HepG2 (cell line): ENCODE data around the gene SIRT7. TPM values are rescaled to one million over a fixed set of nuclear protein-coding genes. Genes with fewer than 3 reads are reported as not detected.
A peak's percentile ranks its signal among the peaks of the same experiment; 100 is the strongest.

Experiments
- ARID2 ChIP-seq: sonication (generic); formaldehyde crosslinking; IDR thresholded peaks from 2 replicates; pipeline ENCODE4 v1.8.1; 2022; ENCODE audit warnings: mild to moderate bottlenecking, missing genetic modification reagents, borderline replicate concordance
- DDIT3 ChIP-seq: sonication (generic); formaldehyde crosslinking; IDR thresholded peaks from 2 replicates; pipeline ENCODE4 v1.4.0; 2020; ENCODE audit warnings: mild to moderate bottlenecking, missing genetic modification reagents
- FOXK1 ChIP-seq: sonication (generic); formaldehyde crosslinking; IDR thresholded peaks from 2 replicates; pipeline ENCODE4 v1.4.0; 2020; ENCODE audit warnings: low read depth, missing genetic modification reagents, borderline replicate concordance
- FUBP1 ChIP-seq: sonication (generic); formaldehyde crosslinking; IDR thresholded peaks from 2 replicates; pipeline ENCODE4 v1.5.1; 2020; ENCODE audit warnings: missing genetic modification reagents, mild to moderate bottlenecking, borderline replicate concordance
- HMG20B ChIP-seq: conservative IDR thresholded peaks from 2 replicates; pipeline ENCODE4 v1.6.1; 2016; ENCODE audit warnings: missing genetic modification reagents, missing compliant biosample characterization
- HNF4G ChIP-seq, 2 experiments: sonication (generic) in 1 of 2; formaldehyde crosslinking in 1 of 2; IDR thresholded peaks; 2 replicates each; pipeline versions ENCODE4 v1.4.0 to v1.6.1; 2011 to 2020; ENCODE audit warnings: borderline replicate concordance in 2 of 2, low read depth in 2 of 2, mild to moderate bottlenecking in 2 of 2, low read length in 1 of 2, missing genetic modification reagents in 1 of 2, moderate library complexity in 1 of 2
- MATR3 ChIP-seq: sonication (generic); formaldehyde crosslinking; IDR thresholded peaks from 2 replicates; pipeline ENCODE4 v1.4.0; 2020; ENCODE audit warnings: missing genetic modification reagents
- NCOR1 ChIP-seq: fragments of 200-600 bp; sonication (generic); IDR thresholded peaks from 2 replicates; pipeline ENCODE4 v1.7.0; 2017; ENCODE audit warnings: antibody characterized with exemption, low read length, borderline replicate concordance
- NR1H2 ChIP-seq: sonication (generic); formaldehyde crosslinking; IDR thresholded peaks from 2 replicates; pipeline ENCODE4 v1.8.1; 2022; ENCODE audit warnings: low read depth, missing genetic modification reagents, borderline replicate concordance
- RFX5 ChIP-seq: IDR thresholded peaks from 2 replicates; pipeline ENCODE4 v1.6.1; 2011; ENCODE audit warnings: low read depth, low read length, improper control_type of control experiment
- SIN3B ChIP-seq: fragments of 150-350 bp; IDR thresholded peaks from 2 replicates; pipeline ENCODE4 v1.6.1; 2014; ENCODE audit warnings: low read length
- SNAPC2 ChIP-seq: sonication (generic); formaldehyde crosslinking; IDR thresholded peaks from 2 replicates; pipeline ENCODE4 v1.8.1; 2022; ENCODE audit warnings: mild to moderate bottlenecking, missing genetic modification reagents
- SSRP1 ChIP-seq: IDR thresholded peaks from 2 replicates; pipeline ENCODE4 v1.6.1; 2016; ENCODE audit warnings: control low read depth
- TEF ChIP-seq: sonication (generic); formaldehyde crosslinking; IDR thresholded peaks from 2 replicates; pipeline ENCODE4 v1.5.0; 2020; ENCODE audit warnings: missing genetic modification reagents
- ZEB1 ChIP-seq: IDR thresholded peaks from 2 replicates; pipeline ENCODE4 v1.6.1; 2012; ENCODE audit warnings: mild to moderate bottlenecking, low read depth, inconsistent platforms; ENCODE audit not compliant: insufficient replicate concordance
- ZNF414 ChIP-seq: sonication (generic); formaldehyde crosslinking; IDR thresholded peaks from 2 replicates; pipeline ENCODE4 v1.5.0; 2020; ENCODE audit warnings: missing genetic modification reagents
- ZNF446 ChIP-seq: sonication (generic); formaldehyde crosslinking; IDR thresholded peaks from 2 replicates; pipeline ENCODE4 v1.5.0; 2020; ENCODE audit warnings: mild to moderate bottlenecking, missing genetic modification reagents
- ZNF563 ChIP-seq: sonication (generic); formaldehyde crosslinking; IDR thresholded peaks from 2 replicates; pipeline ENCODE4 v1.8.0; 2022; ENCODE audit warnings: mild to moderate bottlenecking, moderate library complexity, missing genetic modification reagents
- ZNF607 ChIP-seq: sonication (generic); formaldehyde crosslinking; IDR thresholded peaks from 2 replicates; pipeline ENCODE4 v1.5.1; 2020; ENCODE audit warnings: missing genetic modification reagents, mild to moderate bottlenecking, borderline replicate concordance
- ZNF619 ChIP-seq: sonication (generic); formaldehyde crosslinking; IDR thresholded peaks from 2 replicates; pipeline ENCODE4 v1.4.0; 2020; ENCODE audit warnings: mild to moderate bottlenecking, missing genetic modification reagents
- ZNF761 ChIP-seq: sonication (generic); formaldehyde crosslinking; conservative IDR thresholded peaks from 2 replicates; pipeline ENCODE4 v1.4.0; 2020; ENCODE audit warnings: mild to moderate bottlenecking, missing genetic modification reagents
- polyA plus RNA-seq, 8 experiments: library from polyadenylated mRNA; depleted of rRNA in 3 of 8; stranded (reverse) in 7 of 8; unstranded in 1 of 8; fragments of >200 nt; fragmentation: Illumina TruSeq in 4 of 8; extraction: Trizol in 4 of 8; gene quantifications; 2 replicates each; pipeline versions ENCODE4 v1.2.1 to v1.2.3, GENCODE V29; 2011 to 2016; ENCODE audit warnings: low read depth in 4 of 8, missing spikeins in 1 of 8, mixed read lengths in 1 of 8; ENCODE audit not compliant: insufficient read depth in 1 of 8
- total RNA-seq, 5 experiments: library from RNA; depleted of rRNA; stranded (reverse); fragments of >200 nt; fragmentation: Illumina TruSeq; extraction: Trizol; gene quantifications; 2 replicates each; pipeline ENCODE4 v1.2.3, GENCODE V29; 2016; ENCODE audit warnings: low read depth in 1 of 5
- TF ChIP-seq, protein P1 (sequence below): sonication (generic); formaldehyde crosslinking; IDR thresholded peaks from 2 replicates; pipeline ENCODE4 v1.4.0; 2020; ENCODE audit warnings: missing genetic modification reagents, low read depth, mild to moderate bottlenecking, borderline replicate concordance
- TF ChIP-seq, protein P2 (sequence below): sonication (generic); formaldehyde crosslinking; IDR thresholded peaks from 2 replicates; pipeline ENCODE4 v1.4.0; 2020; ENCODE audit warnings: missing genetic modification reagents, borderline replicate concordance

SIRT7 gene
- total and polyA plus RNA-seq, 2 of the 13 experiments (the other 11 are each of a cell fraction or from before 2014, with no cell fraction given): 8.3 to 24.8 TPM

- TF ChIP-seq ZNF761 (0 out of 2 replicates have a peak, but pooled peaks have one; percentile 14), ARID2 (CRISPR knock-in tag) (no peak), RFX5 (no peak), HMG20B (no peak), NCOR1 (no peak), ZEB1 (no peak), ZNF563 (CRISPR knock-in tag) (peak; percentile 56; the same call in 1 of the 2 replicates), TEF (CRISPR knock-in tag) (no peak), SSRP1 (no peak), HNF4G (IDR thresholded peaks at IDR 0.05; ENCODE audit: borderline replicate concordance, low read depth, low read length) (no peak), HNF4G (CRISPR knock-in tag; IDR thresholded peaks at IDR 0.05; ENCODE audit: borderline replicate concordance, low read depth) (no peak), MATR3 (no peak), ZNF414 (no peak), ZNF619 (no peak), ZNF607 (no peak; the same call in 1 of the 2 replicates), SIN3B (0 out of 2 replicates have a peak, but pooled peaks have one; percentile 20), FOXK1 (CRISPR knock-in tag) (no peak), NR1H2 (CRISPR knock-in tag) (no peak), DDIT3 (CRISPR knock-in tag) (no peak), ZNF446 (CRISPR knock-in tag) (peak; percentile 47; the same call in 1 of the 2 replicates), FUBP1 (CRISPR knock-in tag) (no peak), SNAPC2 (CRISPR knock-in tag) (no peak)
- TF ChIP-seq, protein P1, sequence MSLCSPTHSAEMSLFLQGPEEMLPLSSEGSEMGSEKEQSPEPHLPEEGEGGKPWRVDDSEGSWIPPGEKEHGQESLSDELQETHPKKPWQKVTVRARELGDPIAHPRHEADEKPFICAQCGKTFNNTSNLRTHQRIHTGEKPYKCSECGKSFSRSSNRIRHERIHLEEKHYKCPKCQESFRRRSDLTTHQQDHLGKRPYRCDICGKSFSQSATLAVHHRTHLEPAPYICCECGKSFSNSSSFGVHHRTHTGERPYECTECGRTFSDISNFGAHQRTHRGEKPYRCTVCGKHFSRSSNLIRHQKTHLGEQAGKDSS (CRISPR knock-in tag): peak; percentile 63; the same call in 1 of the 2 replicates
- TF ChIP-seq, protein P2, sequence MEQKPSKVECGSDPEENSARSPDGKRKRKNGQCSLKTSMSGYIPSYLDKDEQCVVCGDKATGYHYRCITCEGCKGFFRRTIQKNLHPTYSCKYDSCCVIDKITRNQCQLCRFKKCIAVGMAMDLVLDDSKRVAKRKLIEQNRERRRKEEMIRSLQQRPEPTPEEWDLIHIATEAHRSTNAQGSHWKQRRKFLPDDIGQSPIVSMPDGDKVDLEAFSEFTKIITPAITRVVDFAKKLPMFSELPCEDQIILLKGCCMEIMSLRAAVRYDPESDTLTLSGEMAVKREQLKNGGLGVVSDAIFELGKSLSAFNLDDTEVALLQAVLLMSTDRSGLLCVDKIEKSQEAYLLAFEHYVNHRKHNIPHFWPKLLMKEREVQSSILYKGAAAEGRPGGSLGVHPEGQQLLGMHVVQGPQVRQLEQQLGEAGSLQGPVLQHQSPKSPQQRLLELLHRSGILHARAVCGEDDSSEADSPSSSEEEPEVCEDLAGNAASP: peak; percentile 40; the same call in 1 of the 2 replicates
Measured at GRCh38 chr17:81917565-81918332, at the start of gene SIRT7 (continued).
